GM19328 (cell line): Measurements from ENCODE around the gene SLC1A1.
"Not testable (repeated sequence)": the region's sequence is repeated elsewhere in the genome, so short reads cannot be mapped to it uniquely, and the experiment has no call there.

ENCODE experiments used
- ATAC-seq: cut with Tn5 transposase; IDR thresholded peaks from one replicate; pipeline ENCODE4 v1.9.1; 2021; ENCODE audit warnings: mild to moderate bottlenecking, moderate library complexity; ENCODE audit not compliant: unreplicated experiment

SLC1A1 gene

DNA sequence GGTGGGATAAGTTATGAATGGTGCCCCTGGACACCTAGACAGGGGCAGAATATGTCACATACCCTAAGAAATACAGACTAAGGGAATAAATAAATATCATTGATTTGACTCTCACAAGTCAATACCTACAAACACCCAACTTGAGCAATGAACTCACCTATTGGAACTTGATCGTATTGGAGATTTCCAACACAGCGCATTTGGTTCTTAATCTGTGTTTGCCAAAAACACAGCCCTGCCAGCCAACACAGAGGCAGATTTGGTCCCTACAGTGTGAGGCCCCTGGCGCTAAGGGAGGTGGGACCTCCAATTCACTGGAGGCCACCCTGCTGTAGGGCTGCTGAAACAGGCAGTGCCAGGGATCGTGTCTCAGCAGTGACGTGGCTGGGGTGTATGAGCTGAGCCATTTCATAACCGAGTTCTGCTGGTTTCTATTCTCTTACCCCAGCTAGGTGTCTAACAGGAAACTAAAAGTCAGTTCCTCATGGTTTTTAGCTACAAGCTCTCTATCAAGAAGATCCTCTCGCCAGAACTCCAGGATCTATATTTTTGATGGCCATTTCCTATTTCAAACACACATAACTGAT lies 84.5 kb downstream of the SLC1A1 start:
- ATAC-seq, result no peak

DNA sequence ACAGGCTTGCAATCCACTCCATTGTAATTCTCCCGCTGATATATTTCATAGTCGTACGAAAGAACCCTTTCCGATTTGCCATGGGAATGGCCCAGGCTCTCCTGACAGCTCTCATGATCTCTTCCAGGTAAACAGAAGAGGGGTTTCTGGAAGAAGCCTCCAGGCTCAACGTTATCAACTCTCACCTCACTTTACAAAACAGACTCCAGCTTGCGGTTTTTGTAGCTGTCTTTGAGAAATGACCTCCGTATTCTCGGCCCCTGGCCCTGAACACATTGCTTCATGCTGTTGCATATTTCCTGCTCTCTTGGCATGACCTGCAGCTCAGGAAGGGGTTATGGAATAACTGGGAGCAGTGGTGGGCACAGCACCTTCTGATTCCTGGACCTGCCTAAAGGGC lies 85.7 kb downstream of the SLC1A1 start:
- no peak for ATAC-seq

DNA sequence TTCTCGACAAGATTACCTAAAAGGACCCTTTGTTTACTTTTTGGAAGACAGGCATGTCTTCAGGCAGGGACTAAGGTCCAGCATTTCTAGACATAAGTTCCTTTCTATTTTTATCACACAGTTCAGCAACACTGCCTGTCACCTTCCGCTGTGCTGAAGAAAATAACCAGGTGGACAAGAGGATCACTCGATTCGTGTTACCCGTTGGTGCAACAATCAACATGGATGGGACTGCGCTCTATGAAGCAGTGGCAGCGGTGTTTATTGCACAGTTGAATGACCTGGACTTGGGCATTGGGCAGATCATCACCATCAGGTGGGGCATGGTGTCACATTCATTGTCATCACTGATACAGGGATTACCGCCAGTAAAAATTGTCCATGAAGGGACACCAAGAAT lies 86.2 kb downstream of the SLC1A1 start:
- ATAC-seq, result no peak

DNA sequence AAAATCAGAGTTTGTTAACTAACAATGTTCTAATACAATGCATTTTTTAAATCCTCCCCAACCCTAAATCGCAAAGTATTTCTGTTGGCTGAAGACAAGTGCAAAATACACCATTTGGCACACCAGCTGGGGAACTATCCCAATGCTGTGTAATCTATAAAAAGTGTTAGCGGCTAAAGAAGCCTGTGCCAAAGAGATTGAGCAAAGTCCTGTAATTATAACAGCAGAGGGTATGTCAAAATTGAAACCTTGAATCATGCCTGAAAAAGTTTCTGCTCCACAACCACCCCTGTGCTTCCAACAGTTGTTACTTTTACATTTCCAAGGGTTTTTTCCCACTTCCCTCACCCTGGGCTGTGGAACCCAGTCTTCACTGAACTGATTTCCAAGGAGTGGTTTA lies 88.7 kb downstream of the SLC1A1 start:
- no peak for ATAC-seq

DNA sequence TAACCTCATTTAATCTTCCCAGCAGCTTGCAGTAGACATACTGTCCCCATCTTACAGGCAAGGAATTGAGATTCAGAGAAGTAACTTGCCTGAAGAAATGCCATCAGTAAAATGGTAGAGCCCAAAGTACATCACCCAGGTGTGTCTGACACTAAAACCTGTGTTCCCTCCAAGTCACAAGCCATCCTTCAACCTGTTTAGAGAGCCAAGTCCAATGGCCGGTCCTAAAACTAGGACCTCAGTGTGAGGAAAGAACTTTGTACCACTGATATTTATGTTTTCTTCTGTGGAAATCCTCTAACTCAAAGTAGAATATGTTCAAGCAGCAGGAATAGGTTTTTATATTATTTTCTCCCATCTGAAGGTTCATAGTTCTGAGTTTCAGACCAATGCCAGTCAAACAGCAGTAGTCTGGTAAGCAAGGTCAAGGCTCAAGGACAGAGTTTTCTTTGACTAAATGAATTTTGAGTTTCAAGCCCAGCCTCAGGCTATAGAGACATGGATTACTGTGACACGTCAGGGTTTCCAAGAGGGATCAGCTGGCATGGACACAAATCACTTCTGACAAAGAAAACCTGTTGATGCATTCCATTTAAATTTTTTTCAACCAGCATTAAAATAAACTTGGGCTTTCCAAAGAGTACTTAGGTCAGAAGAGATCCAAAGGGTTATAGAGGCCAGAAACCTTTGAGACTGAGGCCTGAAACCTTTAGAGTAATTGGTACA lies 90.9 kb downstream of the SLC1A1 start:
- no peak for ATAC-seq

DNA sequence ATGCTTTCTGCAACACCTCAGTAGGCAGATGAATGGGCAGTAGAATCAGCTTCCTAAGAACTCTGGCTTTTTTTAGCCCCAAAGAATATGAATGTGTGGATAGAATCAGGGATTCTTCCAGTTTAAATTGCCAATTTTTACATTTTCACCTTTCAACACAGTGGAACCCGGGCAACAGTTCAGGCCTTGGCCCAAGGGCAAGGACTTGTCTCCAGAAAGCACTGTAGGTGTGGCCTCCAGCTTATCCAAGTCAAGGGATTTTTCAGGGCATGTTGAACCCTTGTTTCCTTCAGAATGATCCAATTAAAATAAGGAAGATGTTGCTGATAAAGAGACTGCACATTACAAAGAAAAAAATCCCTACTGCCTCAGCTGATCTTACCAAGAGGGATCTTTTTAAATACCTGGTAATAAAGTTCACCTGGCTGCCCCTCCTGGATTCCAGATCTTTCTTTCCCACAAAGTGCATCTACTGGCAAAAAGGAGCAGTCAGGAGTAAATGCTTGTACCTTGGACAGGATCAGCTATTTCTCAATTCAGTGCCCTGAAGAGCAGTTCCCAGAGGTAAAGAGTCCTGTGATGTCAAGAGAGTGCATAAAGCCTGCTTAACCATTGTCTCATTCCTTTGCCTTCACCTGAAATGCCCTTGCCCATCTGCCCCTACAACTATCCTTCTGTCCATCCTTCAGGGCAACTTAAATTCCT lies 91.7 kb downstream of the SLC1A1 start:
- no peak for ATAC-seq

DNA sequence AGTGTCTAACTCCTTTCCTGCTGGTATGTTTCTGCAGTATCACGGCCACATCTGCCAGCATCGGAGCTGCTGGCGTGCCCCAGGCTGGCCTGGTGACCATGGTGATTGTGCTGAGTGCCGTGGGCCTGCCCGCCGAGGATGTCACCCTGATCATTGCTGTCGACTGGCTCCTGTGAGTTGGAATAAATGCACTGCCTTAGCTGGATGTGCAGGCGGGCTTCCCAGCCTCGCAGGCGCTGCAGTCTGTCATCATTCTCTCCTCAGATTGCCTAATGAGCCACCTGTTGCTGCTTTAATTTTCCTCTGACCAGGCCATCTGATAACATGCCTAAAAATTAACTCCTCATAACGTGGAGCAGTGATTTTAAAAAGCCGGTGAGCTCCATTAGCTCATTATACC lies 92.7 kb downstream of the SLC1A1 start:
- ATAC-seq, result no peak

DNA sequence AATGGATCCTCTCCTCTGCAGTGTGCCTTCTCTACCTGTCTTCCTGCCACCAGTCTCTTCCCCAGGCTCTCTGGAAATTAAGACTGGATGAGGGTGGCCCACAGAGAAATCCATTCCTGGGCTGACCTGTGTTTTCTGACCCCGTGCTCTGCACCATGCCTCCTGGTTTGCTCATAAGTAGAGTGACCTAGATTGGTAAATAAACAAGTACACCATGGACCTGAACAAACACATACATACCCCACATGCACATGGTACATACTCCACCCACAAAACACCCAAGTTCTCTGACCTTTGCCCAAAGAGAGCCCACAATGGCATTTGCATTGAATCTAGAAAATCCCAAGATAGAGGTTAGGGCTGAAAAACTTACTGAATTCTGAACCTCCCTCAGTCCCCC lies 94.4 kb downstream of the SLC1A1 start:
- no peak for ATAC-seq

DNA sequence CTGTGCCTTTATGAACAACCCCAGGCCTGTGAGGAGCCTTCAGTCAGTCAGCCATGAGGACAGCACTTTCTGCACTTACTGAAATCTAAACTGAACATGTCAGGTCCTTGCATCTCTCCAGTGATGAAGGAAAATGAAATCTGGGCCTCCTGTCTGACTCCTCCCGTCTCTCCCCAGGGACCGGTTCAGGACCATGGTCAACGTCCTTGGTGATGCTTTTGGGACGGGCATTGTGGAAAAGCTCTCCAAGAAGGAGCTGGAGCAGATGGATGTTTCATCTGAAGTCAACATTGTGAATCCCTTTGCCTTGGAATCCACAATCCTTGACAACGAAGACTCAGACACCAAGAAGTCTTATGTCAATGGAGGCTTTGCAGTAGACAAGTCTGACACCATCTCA lies 94.9 kb downstream of the SLC1A1 start:
- no peak for ATAC-seq

DNA sequence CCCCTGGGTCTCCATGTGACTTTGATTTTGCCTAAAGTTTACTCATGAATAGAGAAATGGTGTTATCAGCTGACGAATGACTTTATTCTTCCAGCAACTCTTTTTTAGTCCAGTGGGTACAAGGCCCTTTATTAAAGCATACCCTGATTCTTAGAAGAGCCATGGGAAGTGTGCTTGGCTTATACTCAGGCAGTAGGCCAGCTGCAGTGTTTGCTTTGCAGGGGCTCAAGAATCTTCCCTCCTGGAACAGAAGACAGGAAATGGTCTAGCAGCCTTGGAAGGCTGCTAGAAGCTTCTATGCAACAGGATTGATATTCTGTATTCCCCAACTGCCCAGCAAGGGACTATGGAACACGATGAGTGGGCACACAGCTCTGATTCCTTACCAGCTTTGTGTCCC lies 98.5 kb downstream of the SLC1A1 start:
- no peak for ATAC-seq

DNA sequence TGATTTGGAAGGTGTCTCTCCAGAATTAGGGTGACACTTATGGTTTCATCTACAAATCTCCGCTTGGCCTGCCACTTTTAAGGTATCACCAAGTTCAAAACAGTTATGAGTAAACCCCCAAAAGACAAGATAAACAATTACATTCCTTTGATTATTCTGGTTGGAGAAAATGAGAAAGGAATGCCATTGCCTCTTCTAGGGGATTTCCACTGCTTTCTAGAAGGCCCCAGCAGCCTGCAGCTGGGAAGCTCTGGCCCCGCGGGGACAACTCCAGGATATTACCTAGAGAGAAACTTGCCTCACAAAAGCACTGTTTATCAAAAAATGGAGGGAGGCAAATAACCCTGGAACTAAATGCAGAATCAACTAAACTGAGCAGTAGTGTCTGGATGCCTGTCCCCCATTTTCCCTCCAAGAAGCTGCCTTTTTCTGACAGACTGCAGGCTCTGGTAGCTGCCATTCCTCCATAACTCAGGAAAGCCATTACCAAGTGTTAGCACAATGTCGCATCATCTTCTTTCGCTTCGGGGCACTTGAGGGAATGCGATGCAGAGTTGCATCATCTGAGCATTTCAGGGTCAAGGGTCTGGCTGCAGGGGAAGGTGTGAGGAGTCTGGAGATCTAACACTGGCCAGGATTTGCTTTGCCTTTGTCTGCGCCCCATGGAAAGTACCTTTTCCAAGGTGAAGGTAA lies 100.3 kb downstream of the SLC1A1 start:
- no peak for ATAC-seq

DNA sequence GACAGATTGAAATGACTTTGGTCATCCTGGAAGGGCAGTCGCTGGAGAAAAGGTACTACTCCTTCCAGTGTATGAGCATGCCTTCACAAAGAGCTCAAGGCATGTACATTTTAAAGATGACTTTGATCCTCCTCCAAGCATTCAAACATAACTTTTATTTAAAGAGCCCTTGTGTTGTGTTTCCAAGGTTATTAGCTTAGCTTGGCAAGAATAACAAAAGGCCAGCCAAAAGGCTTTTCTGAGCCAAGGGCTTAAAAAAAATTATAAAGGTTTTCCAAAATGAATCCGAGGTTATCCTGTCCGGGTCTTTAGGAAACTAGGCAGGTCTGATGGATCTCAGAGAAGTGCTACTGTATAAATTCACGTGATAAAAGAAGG lies 100.8 kb downstream of the SLC1A1 start:
- ATAC-seq, result no peak

DNA sequence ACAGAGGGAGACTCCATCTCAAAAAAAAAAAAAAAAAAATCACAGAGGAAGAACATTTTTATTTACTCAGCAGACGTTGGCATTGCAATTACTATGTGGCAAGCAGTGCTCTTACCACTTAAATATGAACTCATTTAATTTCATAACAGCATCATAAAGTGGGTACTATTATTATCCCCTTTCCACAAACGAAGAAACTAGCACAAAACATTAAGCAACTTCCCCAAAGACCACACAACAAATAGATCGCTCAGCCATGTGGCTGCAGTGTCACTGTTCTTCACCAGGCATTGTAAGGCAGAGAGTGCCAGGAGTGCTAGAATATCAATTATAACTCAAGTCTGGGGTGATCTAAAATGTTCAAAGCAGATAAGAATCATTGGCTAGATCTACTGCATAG lies 102.0 kb downstream of the SLC1A1 start:
- no peak for ATAC-seq

DNA sequence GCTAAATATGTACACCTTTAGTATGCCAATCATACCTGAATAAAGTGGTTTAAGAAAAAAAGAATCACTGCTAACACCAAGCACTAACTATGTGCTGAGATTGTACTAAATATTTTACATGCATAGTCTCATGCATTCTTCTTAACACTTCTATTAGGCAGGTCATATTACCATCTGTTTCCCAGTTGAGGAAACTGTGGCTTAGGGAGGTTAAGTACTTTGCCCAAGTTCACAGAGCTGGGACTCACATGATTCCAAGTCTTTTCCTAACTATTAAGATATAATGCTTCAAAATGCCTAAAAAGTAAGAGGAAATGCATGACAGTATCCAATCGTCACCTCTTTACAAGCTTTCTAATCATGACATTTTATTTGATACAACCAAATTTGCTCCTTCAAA lies 102.6 kb downstream of the SLC1A1 start:
- no peak for ATAC-seq

DNA sequence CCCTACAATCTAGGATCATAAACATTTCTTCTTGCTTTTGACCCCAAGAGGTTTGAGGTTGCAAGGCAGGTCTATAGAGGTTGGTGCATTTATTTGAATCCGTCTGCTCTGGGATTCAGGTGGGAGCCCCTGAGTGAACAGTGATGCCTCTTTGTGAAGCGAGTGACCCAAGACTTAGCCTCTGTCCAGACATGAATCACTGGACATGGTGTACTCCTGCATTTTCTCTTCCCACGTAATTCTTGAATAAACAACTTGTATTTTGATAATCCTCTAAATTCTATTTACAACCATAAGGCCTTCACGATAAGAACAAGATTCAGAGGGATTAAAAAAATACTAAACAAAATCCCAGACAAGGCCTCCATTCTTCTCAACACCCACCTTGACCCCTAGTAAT lies 104.3 kb downstream of the SLC1A1 start:
- ATAC-seq, result no peak

DNA sequence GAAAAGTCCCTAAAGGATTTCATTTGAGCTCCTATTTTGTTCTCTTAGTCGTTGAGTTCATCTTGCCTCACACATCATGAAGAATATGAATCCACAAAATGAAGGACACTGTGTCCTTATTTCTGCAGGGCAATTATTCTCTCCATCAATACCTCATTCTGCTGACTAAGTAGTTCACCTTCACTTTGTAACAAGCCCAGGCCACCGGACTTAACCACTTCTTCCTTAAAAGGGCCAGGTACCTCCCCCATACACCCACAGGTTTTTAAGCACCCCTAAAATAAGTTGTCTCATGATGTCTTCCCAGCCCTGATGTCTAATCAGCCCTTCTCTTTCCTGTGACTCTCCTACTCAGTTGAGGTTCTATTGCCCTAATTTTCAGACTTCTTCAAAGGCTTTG lies 104.7 kb downstream of the SLC1A1 start:
- no peak for ATAC-seq

DNA sequence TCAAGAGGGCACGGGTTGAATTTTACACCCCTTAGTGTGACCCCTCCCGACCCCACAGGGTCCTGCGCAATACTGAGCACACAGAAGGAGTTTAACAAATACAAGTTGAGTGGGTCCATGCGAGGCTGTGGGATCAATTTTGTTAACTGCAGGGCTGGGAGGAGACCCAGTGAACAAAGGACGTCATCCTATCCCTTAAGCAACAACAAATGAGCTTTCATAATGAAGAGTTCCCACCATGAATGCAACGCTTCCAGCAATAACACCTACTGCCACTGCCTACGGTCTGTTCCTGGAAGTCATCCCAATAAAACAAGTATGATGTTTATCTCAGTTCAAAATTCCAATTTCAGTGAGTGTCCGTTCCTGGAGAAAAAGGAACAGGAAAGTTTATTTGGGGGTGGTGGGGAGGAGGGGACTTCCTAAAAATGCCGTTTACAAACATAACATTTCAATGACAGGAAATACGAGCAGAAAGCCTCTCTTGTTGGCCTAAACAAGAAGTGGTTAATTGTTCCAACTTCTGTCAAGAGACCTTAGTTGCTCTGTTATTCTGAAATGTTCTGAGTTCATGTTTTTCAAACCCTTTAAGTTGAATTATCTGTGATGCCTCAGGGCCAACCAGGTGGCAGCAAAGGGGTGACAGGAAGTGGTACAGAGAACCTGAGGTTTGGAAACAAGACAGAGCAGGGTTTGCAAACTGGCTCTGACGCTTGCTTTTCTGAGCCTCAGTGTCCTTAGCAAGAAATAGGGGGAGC lies 106.1 kb downstream of the SLC1A1 start:
- ATAC-seq, result no peak

DNA sequence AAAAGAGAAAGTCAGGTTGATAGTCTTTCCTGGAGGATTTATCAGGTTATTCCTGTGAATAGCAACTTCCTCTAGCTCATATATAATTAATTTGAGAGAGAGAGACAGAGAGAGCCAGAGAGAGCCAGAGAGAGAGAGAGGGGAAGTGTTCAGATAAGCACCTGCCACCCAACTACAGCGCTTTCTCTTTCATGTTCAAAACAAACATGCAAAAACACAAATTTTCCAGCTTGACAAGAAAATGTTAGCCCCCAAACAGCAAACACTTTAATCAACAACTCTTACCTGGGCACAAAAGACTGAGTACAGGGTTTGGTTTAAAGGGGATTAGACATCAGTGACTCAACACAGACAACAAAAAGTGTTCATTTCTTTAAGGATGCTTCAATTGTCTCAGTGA lies 110.1 kb downstream of the SLC1A1 start:
- ATAC-seq, result no peak

DNA sequence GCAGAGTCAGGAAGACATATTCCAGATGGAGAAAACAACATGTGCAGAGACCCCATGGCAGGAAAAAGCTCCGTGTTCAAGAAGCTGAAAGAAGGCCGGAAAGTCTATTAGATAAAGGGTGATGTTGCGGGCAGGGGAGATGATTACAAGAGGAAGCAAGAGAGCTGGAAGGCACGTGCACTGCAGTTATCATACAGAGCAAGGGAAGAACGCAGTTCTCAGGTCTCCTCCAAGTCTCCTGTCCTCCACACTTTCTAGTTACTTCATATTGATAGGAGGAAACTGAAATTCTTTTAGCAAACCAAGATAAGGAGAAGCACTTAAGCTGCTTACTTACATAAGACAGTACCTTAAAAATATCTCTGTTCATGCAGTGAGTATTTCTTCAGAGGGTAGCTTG lies 113.6 kb downstream of the SLC1A1 start:
- no peak for ATAC-seq

DNA sequence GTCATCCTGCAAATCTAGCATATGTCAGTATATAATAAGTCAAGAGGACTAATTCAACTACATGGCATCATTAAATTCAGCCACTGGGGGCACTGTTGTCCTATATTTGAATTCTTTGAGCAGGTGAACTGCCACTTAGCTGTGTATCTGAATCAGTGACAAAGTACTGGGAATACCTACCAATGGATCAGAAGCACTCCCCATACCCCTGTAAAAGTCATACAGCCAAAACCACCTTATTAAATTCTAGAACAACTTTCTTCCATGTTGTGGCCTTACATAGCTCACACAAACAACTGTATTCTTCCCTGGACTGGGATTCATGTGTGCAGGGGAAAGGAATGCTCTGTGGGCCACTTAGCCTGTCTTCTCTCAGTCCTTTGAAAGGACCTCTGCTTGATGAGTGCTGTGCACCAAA lies 114.4 kb downstream of the SLC1A1 start:
- peak; percentile 67 for ATAC-seq

DNA sequence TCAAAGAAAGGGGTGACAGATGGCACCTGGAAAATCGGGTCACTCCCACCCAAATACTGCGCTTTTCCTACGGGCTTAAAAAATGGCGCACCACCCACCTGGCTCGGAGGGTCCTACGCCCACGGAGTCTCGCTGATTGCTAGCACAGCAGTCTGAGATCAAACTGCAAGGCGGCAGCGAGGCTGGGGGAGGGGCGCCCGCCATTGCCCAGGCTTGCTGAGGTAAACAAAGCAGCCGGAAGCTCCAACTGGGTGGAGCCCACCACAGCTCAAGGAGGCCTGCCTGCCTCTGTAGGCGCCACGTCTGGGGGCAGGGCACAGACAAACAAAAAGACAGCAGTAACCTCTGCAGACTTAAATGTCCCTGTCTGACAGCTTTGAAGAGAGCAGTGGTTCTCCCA lies 115.8 kb downstream of the SLC1A1 start:
- not testable (repeated sequence) for ATAC-seq
